GM18507 (cell line): ENCODE data around the gene C13orf46.

Experiments
- DNase-seq: peaks from one replicate; pipeline ENCODE4 v3.0.0; 2011; ENCODE audit warnings: low read depth; ENCODE audit not compliant: insufficient read length; ENCODE audit errors: extremely low spot score
- FAIRE-seq: peaks from 2 replicates; lab custom pipeline; 2011; peaks lifted over from hg19 to GRCh38; lab: Jason Lieb, UNC

Gene C13orf46

GRCh38 chr13:113962386-113962785 lies 11.5 kb downstream of the C13orf46 start:
- DNase-seq (no peak), FAIRE-seq (no peak)

DNA sequence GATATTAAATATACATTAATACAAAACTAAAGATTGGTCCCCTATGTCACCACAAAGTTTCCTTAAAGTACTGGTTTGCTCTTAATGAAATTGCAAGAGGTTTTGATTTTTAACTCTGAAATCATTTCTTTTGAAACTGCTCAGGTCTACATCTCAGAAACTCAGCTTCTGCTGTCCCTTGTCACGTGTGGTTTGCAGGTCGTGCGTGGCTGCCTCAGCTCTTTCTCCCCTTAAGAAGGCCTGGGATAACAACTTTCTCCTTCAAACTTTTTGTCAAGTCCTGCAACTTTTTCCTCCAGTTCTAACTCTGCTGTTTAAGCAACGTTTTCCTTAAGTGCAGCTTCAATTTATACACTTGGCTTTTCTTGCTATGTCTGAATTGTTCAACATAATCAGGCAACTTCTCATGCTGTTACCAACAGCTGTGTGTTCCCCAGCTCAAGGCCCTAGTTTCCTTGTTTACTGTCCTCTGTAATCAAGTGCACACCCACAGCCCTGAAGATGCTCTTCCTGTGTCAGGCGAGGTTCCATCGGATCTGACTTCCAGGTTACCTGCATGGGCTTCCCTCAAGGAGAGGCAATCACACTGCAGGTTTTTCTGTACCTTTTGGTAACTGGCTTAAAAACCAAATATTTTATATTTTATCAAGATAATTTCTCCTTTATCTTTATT lies 13.5 kb downstream of the C13orf46 start:
- no peak for DNase-seq
- FAIRE-seq, result no peak

DNA sequence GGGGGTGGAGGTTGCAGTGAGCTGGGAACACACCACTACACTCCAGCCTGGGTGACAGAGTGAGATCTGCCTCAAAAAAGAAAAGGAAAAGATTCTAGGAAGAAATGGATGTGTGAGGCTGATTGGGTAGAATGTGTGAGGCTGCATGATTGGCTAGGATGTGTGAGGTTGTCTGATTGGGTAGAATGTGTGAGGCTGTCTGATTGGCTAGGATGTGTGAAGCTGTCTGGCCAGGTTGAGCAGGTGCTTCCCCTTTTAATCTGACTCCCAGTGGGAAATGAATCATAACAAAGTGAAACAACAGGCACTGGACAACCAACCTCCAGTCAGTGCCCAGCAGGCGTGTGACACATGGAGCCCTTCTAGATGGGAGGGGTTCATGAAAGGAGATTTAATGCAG lies 14.7 kb downstream of the C13orf46 start:
- FAIRE-seq (no peak), DNase-seq (no peak)

DNA sequence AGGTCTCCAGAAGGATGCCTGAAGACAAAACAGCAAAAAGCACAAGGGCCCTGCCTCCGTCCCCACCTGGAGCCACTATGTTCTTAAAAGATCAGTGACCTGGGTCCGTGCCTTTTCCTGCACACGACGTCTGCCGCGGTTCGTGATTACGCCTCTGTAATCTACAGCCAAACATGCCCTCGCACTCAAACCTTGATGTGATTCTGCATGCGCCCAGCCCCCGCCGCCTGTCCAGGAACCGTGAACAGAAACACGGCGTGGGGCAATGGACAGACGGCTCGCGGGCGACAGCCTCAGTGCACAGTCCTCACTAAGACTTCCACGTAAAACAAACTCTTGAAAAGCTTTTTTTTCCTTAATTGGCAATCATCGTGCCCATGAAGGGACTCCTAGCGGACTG lies 15.5 kb downstream of the C13orf46 start:
- FAIRE-seq, result no peak
- DNase-seq, result no peak

DNA sequence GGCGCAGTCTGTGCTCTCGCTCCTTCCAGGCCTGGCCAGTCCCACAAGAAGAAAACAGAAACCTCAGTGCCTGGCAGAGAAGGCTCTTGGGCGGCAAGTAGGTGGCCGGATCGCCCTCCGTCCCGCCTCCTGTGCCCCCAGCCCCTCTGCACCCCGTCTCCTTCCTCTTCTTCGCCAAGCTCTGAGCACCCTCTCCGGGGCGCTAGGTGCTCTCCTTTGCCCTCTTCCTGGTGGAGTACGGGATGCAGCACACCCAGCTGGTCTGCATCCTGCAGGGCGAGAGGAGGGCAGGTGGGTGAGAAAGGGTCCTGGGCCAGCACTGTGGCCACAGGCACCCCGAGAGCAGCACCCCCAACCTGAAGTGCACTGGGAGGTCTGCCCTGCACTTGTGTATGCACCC lies 17.3 kb downstream of the C13orf46 start:
- no peak for DNase-seq
- no peak for FAIRE-seq

- DNase-seq, result no peak
- FAIRE-seq, result no peak
These were observed 18.2 kb downstream of the C13orf46 start for GRCh38 chr13:113955691-113956090.

DNA sequence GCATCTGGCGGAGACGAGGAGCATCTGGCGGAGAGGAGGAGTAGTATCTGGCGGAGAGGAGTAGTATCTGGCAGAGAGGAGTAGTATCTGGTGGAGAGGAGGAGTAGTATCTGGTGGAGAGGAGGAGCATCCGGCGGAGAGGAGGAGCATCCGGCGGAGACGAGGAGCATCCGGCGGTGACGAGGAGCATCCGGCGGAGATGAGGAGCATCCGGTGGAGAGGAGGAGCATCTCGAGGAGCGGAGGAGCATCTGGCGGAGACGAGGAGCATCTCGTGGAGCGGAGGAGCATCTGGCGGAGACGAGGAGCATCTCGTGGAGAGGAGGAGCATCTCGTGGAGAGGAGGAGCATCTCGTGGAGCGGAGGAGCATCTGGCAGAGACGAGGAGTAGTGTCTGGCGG lies 18.6 kb downstream of the C13orf46 start:
- FAIRE-seq, result no peak

GRCh38 chr13:113954046-113954835 lies 19.6 kb downstream of the C13orf46 start:
- FAIRE-seq, result no peak

More for the DNA sequence above, 18.6 kb downstream of the C13orf46 start:
- DNase-seq, result no peak

GRCh38 chr13:113953561-113953960 lies 20.3 kb downstream of the C13orf46 start:
- DNase-seq (no peak), FAIRE-seq (no peak)

More at GRCh38 chr13:113954046-113954835, 19.6 kb downstream of the C13orf46 start:
- no peak for DNase-seq

GRCh38 chr13:113952983-113953520 lies 20.8 kb downstream of the C13orf46 start:
- no peak for FAIRE-seq
- DNase-seq, result no peak

GRCh38 chr13:113952151-113952982 lies 21.5 kb downstream of the C13orf46 start:
- FAIRE-seq, result no peak

DNA sequence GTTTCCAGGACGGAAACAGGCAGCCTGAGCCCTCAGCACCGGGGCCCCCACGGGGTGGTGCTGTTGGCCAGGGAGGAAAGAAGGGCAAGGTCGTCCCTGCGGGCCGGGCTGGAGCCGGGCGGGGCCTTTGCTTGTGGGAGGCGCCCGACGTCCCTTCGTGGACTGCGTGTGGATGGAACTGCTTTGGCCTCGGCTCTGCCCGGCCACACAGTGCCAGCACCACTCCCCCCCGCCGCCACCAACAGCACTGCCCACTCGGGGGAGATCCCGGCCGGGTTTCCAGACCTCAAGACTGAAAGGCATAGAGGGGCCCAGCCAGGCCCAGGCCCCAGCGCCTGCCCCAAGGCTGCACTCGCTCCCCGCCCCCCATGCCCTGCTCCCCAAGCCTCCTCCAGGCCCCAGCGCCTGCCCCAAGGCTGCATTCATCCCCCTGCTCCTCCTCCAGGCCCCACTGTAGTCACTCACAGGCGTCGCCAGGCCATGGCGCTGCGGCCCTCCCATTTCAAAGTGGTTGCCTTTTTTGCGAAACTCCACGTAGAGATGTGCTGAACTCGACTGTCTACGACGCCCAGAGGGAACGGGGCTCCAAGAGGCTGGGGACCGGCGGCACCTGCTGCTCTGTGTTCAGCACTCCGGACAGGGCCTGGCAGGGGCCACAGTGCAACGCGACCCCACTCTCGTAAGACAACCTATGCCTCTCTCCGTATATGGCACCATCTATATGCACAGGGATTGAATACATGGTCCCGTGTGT lies 22.5 kb downstream of the C13orf46 start:
- peak; percentile 75 for DNase-seq
- FAIRE-seq, result no peak

More at GRCh38 chr13:113952151-113952982, 21.5 kb downstream of the C13orf46 start:
- no peak for DNase-seq

- FAIRE-seq (no peak), DNase-seq (no peak)
These were observed 23.2 kb downstream of the C13orf46 start for GRCh38 chr13:113950451-113951245.

DNA sequence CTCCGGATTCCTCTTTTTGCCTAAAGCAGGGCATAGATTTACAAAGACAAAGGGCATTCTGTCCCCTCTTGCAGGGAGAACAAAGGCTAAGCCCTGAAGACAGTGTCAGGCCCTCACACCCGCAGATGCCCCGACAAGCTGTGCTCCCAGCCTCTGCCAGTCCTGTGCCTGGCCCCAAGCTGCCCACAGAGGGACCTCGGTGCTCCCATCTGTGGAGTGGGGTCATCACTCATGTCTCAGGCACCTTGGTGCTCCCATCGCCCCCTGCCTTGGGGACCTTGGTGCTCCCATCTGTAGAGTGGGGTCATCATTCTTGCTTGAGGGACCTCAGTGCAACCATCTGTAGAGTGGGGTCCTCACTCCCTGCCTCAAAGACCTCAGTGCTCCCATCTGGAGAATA lies 24.3 kb downstream of the C13orf46 start:
- FAIRE-seq, result no peak
- no peak for DNase-seq

DNA sequence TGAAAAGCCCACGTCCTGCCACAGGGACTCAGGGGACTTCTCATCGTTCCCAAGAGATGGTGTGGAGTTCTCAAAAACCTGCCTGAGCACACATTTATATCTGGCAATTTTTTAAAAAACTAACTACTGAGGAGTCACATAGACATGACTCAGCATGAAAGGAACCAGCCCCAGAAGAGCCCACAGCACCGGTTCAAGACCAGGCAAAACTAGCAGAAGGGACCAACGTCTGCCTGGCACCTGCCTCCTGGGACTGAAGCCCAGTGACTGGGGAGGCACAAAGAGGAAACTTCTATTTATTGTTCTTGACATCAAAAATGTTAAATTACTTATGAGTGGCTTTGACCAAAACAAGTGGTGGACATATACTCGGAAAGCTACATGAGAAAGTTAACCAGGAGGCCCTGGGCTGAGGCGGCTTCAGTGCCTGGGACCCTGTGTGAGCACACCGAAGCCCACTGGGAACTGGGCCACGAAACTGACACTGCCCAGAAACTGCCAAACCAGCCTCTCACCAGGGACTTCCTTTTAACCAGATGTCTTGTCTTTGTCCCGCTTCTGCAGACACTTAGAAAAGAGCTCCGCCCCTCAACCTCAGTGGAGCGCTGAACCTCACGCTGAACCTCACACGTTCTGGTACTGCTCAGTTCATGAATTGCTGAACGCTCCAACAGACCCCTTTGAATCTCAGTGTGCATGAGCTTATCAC lies 25.7 kb downstream of the C13orf46 start:
- FAIRE-seq (no peak), DNase-seq (no peak)

- no peak for DNase-seq
- no peak for FAIRE-seq
These were observed 26.4 kb downstream of the C13orf46 start for GRCh38 chr13:113947311-113948033.
